Right lobe of liver (tissue), 6 donors: Measurements from ENCODE around the gene USP5. TPM values are rescaled to one million over a fixed set of nuclear protein-coding genes. Genes with fewer than 3 reads are reported as not detected.
A peak's percentile ranks its signal among the peaks of the same experiment; 100 is the strongest.

Source experiments
- ATAC-seq, 4 donors: fragments of 200-7000 bp; cut with Tn5 transposase; one replicate each; pipeline ENCODE4 v1.9.1; 2020; ENCODE audit warnings: mild to moderate bottlenecking in 4 of 4, moderate library complexity in 4 of 4
- DNase-seq, 3 donors: peaks; one replicate each; pipeline ENCODE4 v3.0.0-alpha.2; 2020
- H3K27ac ChIP-seq, 3 donors: fragments of 200-600 bp; one replicate each; pipeline ENCODE4 v1.8.0; 2022
- H3K27me3 ChIP-seq, 2 donors: fragments of 200-600 bp; one replicate each; pipeline ENCODE4 v1.8.0; 2022
- H3K36me3 ChIP-seq, 4 donors: fragments of 200-600 bp; sonication (generic) in 1 of 4; one replicate each; pipeline versions ENCODE4 v1.5.1 to v1.8.0; 2017 to 2022; ENCODE audit warnings: control low read depth in 1 of 4
- H3K4me1 ChIP-seq, 4 donors: fragments of 200-600 bp; sonication (generic) in 1 of 4; one replicate each; pipeline versions ENCODE4 v1.5.1 to v1.8.0; 2017 to 2022; ENCODE audit warnings: control low read depth in 1 of 4
- H3K4me3 ChIP-seq, 3 donors: fragments of 200-600 bp; one replicate each; pipeline ENCODE4 v1.8.0; 2022
- H3K9me3 ChIP-seq, 4 donors: fragments of 200-600 bp; sonication (generic) in 1 of 4; one replicate each; pipeline versions ENCODE4 v1.5.1 to v1.8.0; 2017 to 2022; ENCODE audit warnings: control low read depth in 1 of 4
- CTCF ChIP-seq, 4 donors: fragments of 200-600 bp in 3 of 4; fragments of 450-650 bp in 1 of 4; IDR thresholded peaks; one replicate each; pipeline versions ENCODE4 v1.5.1 to v1.8.0; 2016 to 2022; ENCODE audit warnings: antibody characterized with exemption in 4 of 4, mild to moderate bottlenecking in 2 of 4
- POLR2A ChIP-seq: fragments of 450-650 bp; IDR thresholded peaks from one replicate; pipeline ENCODE4 v1.6.1; 2017; ENCODE audit warnings: antibody characterized with exemption, mild to moderate bottlenecking
- WGBS: methylation state at CpG from one replicate; pipeline ENCODE4 v1.1.6; 2018; ENCODE audit warnings: low coverage, low lambda C conversion rate; ENCODE audit not compliant: insufficient coverage; ENCODE audit errors: missing lambda C conversion rate; 5-methylcytosine and 5-hydroxymethylcytosine counted together
- intact Hi-C, 2 donors: fragments of 100-400 bp; cut with DNase I; formaldehyde crosslinking; loops; one replicate each; pipeline versions ENCODE4 v1.11.2 to v1.14.1; 2022
- total RNA-seq, 6 experiments: library from RNA; depleted of rRNA in 2 of 6; stranded (reverse); fragments of >200 nt in 2 of 6; fragmentation: NEBNext Ultra II Directional in 3 of 6; extraction: Animal tissue kit (Norgen Biotek cat#: 25700) in 3 of 6; gene quantifications; one replicate each; pipeline versions ENCODE4 v1.1.0 to v1.2.4, GENCODE V29; 2016 to 2023
- donor health status: DM: no; HTN: yes; CAD: no.
- donor health status: DM: no; HTN: no; CAD: no.
- donor health status: DM: no; HTN: no; CAD: no.
- donor health status: DM: no; HTN: yes; CAD: no.
- donor health status: DM: no; HTN: yes; CAD: no.

USP5 gene
- total RNA-seq, 6 experiments from 2014 or later, result 38.2 to 59.5 (median 42.6) TPM

GRCh38 chr12:6847676-6848075 lies 4.3 kb upstream of the USP5 start:
- H3K36me3 ChIP-seq, result no peaks in the 10 kb centered on the region
- ATAC-seq, result no peak
- no peak for TF ChIP-seq CTCF (IDR thresholded peaks at IDR 0.05)
- no peak for TF ChIP-seq POLR2A

GRCh38 chr12:6849427-6849826 lies 2.5 kb upstream of the USP5 start:
- no peak for DNase-seq
- no peaks in the 10 kb centered on the region for H3K36me3 ChIP-seq
- no peaks in the 10 kb centered on the region for H3K27me3 ChIP-seq
- TF ChIP-seq POLR2A (no peak), CTCF (IDR thresholded peaks at IDR 0.05) (no peak)
- no peak for ATAC-seq
- intact Hi-C loops, result no loop called here
- no peaks in the 10 kb centered on the region for H3K9me3 ChIP-seq
- no peak overlapping the region for H3K4me3 ChIP-seq
- H3K4me1 ChIP-seq, result peaks cover 0 to 14% (median 5%) of the 10 kb centered on the region in 4 donors
- H3K27ac ChIP-seq, result no peak overlapping the region
- WGBS, result 76% methylated on average over 2 of the region's 2 CpGs

More at GRCh38 chr12:6847676-6848075, 4.3 kb upstream of the USP5 start:
- no peak overlapping the region for H3K4me3 ChIP-seq
- H3K9me3 ChIP-seq, result no peaks in the 10 kb centered on the region
- intact Hi-C loops, result no loop called here
- no peak overlapping the region for H3K27ac ChIP-seq
- H3K4me1 ChIP-seq, result no peaks in the 10 kb centered on the region
- 83% methylated on average over 2 of the region's 2 CpGs for WGBS
- no peaks in the 10 kb centered on the region for H3K27me3 ChIP-seq
- DNase-seq, result no peak

GRCh38 chr12:6849976-6850560 lies 1.9 kb upstream of the USP5 start:
- Histone ChIP-seq H3K27me3 (no peaks in the 10 kb centered on the region), H3K9me3 (no peaks in the 10 kb centered on the region), H3K4me3 (no peak overlapping the region), H3K36me3 (no peaks in the 10 kb centered on the region), H3K4me1 (peaks cover 0 to 14% (median 5%) of the 10 kb centered on the region in 4 donors), H3K27ac (no peak overlapping the region)
- intact Hi-C loops, result no loop called here
- no peak for DNase-seq
- no peak for ATAC-seq
- WGBS, result 92% methylated on average over 9 of the region's 10 CpGs
- TF ChIP-seq CTCF (IDR thresholded peaks at IDR 0.05) (no peak), POLR2A (no peak)

- H3K9me3 ChIP-seq, result no peaks in the 10 kb centered on the region
- H3K27me3 ChIP-seq, result no peaks in the 10 kb centered on the region
- H3K4me3 ChIP-seq, result peak overlapping the region in 2 of 3 donors; percentile 74 to 78
- H3K27ac ChIP-seq, result no peak overlapping the region
- H3K4me1 ChIP-seq, result peaks cover 0 to 14% (median 5%) of the 10 kb centered on the region in 4 donors
- TF ChIP-seq CTCF (IDR thresholded peaks at IDR 0.05) (no peak), POLR2A (no peak)
- ATAC-seq (no peak), DNase-seq (peak in 2 of 3 donors; percentile 54 to 61)
- 0% methylated on average over 1 of the region's 16 CpGs for WGBS
- peaks cover 0 to 3% (median 0%) of the 10 kb centered on the region in 4 donors for H3K36me3 ChIP-seq
- intact Hi-C loops, result no loop called here
Measured at GRCh38 chr12:6850796-6851152, 1.2 kb upstream of the USP5 start.
